GM18861 (cell line): ENCODE measurements around the gene HDAC9.

Source experiments
- ATAC-seq: cut with Tn5 transposase; IDR thresholded peaks from one replicate; pipeline ENCODE4 v1.9.1; 2021; ENCODE audit not compliant: unreplicated experiment

Gene HDAC9

GRCh38 chr7:18873734-18874336 is 378.3 kb downstream of the HDAC9 start:
- ATAC-seq = no peak

- no peak for ATAC-seq
These were observed 379.3 kb downstream of the HDAC9 start for GRCh38 chr7:18874880-18875279.

DNA sequence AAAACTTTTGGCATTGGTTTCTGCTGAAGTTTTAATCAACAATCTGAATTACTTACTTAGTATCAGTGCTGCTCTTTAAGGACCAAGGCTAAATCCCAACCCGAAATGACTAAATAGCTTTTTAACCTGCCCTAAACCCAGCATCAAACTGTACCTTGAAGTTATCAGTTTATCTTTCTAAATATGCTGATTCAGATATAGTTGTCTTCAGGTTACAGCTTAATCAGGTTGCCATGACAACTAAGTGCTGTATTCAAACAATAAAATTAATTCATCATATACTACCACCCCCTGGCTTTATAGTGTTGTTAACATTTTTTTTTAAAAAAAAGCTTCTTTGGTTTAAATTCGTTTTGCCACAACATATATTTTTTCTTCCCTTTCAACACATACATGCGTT is 382.3 kb downstream of the HDAC9 start:
- no peak for ATAC-seq

- no peak for ATAC-seq
These were observed 391.3 kb downstream of the HDAC9 start for GRCh38 chr7:18886832-18887231.

- no peak for ATAC-seq
These were observed 393.9 kb downstream of the HDAC9 start for GRCh38 chr7:18889436-18889835.

- ATAC-seq = no peak
These were observed 394.6 kb downstream of the HDAC9 start for GRCh38 chr7:18890134-18890533.

- no peak for ATAC-seq
These were observed 395.5 kb downstream of the HDAC9 start for GRCh38 chr7:18890885-18891621.

DNA sequence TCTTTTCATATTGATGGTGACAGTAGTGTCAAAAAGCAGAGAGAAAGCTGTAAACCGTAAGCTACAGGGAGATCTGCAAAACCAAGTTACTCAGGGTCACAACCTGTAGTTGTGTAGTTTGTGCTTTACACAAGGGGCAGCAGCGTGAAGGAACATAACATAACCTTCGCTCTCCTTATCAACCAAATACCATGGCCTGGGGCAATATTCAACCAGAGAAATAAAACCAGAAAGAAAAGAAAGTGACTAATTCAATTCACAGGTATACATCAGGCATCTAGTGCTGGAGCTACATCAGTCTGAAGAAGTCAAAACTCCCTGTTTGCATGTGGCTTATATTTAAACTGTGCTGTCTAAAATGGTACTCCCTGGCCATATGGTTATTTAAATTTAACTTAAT is 397.6 kb downstream of the HDAC9 start:
- no peak for ATAC-seq

DNA sequence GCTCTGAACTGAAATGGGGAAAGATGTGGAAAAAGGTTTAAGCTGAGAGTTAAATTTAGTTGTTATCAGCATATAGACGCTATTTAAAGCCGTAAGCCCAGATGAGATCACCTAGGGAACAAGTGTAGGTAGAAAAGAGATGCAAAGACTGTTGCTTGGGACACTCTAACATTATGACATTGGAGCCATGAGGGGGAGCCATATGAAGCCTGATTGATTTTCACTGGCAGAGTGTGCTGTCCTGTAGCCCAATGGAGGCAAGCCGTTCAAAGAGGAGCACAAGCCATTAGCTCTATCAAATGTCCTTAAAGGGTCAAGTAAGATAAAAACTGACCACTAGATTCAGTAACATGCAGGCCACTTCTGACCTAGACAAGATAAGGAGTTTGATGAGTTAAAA is 398.6 kb downstream of the HDAC9 start:
- no peak for ATAC-seq

DNA sequence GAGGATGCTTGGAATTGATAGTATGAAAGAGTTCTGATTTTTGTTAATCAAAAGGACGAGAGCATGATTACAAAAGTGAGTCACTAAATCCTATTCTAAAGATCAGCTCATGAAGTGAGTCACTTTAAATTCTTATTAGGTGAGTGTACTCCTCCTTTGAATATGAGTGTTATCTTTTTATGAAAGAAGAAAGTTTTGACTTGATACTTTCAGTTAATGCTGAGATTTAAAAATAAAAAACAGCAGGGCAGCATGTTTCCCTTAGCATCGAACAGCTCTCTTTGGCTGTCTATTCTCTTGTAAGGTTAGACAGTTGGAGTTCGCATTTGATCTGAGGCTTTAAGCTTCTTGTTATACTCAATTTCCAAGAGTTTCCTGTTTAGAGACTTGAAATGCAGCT is 399.9 kb downstream of the HDAC9 start:
- no peak for ATAC-seq

GRCh38 chr7:18896343-18896975 is 400.9 kb downstream of the HDAC9 start:
- ATAC-seq = no peak

DNA sequence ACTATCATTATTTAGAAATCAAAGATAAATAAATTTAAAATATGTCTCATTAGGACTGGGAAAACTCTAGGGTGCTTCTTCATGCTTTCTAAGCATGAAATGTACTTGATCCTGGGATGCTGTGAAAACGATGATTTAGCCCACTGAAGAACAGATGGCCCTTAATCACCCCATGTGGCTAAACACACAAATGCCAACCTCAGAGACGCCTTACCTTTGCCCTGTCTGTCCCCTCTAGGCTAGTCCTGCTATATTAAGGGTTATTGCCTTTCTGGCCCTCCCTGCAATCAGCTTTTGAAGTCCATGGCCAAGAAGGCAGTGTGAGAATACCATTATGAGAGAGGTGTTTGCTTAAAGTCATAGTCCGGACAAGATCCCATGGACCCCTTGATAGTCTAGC is 404.7 kb downstream of the HDAC9 start:
- ATAC-seq = no peak

GRCh38 chr7:18900803-18901202 is 405.3 kb downstream of the HDAC9 start:
- ATAC-seq = no peak

- no peak for ATAC-seq
These were observed 405.8 kb downstream of the HDAC9 start for GRCh38 chr7:18901351-18901750.

- ATAC-seq = no peak
These were observed 406.5 kb downstream of the HDAC9 start for GRCh38 chr7:18901982-18902421.

DNA sequence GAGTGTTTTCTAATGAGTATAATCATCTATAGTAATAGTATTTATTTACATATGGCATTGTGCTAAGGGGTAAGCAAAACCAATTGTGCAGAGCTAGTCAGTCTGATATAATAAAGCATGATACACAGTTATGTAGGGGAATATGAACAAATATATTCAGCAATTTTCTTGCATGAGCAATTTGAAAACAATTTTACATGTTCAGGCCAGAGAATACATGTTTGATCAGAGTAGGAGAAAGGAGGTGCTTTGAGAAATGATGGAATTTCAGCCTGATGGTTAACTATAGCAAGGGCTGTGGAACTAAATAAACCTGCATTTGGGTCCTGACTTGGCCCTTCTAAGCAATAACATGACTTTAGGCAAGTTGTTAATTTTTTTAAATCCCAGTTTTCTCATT is 407.3 kb downstream of the HDAC9 start:
- ATAC-seq = no peak

GRCh38 chr7:18903695-18904094 is 408.1 kb downstream of the HDAC9 start:
- no peak for ATAC-seq

DNA sequence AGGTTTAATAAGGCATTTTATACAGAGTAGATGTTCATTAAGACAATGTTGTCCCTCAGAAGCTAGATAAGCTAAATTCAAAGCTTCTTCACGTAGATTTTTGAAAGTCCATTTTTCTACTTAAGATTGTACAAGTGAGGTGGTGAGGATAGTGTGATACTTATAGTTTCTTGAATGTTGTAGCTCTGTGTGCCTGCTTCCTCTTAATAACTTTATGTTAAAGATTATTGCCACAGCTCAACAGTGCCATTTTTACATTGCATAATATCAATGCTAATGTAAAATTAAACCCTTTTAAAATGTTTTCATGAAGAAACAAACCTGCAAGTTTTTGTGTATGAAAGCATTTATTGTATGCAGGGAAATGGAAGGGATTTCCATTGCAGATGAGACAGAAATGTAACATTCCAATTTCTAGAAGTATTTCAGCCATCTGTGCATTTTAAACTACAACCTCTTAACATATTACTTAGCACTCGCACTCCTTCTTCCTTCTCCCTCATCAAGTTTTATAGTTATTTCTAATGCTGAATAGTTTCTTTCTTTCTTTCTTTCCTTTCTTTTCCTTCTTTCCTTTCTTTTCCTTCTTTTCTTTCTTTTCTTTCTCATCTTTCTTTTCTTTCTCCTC is 409.9 kb downstream of the HDAC9 start:
- ATAC-seq = no peak

DNA sequence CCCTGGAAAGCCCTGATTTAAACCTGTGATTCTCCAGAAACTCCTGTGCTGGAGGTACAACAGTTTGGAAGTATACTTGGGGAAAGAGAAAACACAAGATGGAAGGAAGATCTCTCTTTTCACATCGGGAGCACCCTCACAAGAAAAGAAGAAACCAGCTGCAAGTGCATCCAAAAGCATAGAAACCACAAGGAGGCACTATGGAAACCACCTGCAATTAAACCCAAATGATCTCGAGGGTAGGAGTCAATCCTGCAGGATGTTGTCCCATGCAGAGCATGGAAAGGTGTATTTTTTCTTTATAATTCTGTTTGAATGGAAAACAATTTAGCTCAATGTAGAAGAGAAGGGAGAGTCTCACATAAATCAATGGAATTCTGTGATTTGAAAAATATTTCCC is 411.4 kb downstream of the HDAC9 start:
- ATAC-seq = no peak

DNA sequence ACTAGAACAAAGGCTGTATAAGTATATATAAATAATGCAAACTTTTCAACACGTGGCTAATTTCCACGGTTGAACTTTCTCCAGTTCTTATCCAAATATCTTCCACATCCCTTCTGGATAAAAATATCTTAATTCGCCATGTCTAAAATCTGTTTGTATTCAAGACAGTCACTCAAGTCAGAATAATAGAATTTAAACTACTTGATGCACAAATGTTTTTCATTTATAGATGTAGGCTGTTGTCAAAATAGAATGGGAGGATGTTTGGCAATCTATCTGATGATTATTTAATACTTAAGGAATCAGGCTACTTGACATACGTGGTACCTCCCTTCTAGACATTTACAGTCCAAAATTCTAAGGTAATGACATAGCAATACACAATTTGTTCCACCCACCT is 417.6 kb downstream of the HDAC9 start:
- ATAC-seq = no peak

DNA sequence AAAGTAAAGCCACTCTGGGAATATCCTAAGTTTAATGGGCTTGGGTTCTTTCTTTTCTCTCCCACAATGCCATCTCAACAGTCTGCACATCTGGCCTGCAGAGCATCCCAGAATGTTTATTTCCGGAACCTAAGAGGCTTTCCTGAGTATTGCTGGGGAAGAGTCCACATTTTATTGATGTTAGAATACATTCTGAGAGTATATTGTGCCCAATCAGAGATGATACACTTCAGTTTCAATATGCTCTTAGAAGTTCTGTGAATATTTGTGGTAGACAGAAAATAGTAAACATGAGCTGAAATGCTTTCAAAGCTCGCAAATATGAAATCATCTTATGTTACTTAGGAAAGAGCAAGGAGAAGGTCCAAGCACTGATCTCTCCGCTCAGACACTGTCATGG is 421.3 kb downstream of the HDAC9 start:
- ATAC-seq = no peak

- ATAC-seq = no peak
These were observed 431.6 kb downstream of the HDAC9 start for GRCh38 chr7:18927134-18927533.
